Measurements from ENCODE around the gene UGGT1.

- no peak for TF ChIP-seq CTCF (conservative IDR thresholded peaks at IDR 0.05; ENCODE audit: low read length)
- no peak for TF ChIP-seq EZH2phosphoT487 (IDR thresholded peaks at IDR 0.05; ENCODE audit: borderline replicate concordance, low read depth, low read length)
Measured at GRCh38 chr2:128197059-128197458, 106.1 kb downstream of the UGGT1 start.

Data from OCI-LY7 (cell line).